HAP-1 (cell line): ENCODE data around the gene TIPIN.
"Not testable (repeated sequence)": the region's sequence is repeated elsewhere in the genome, so short reads cannot be mapped to it uniquely, and the experiment has no call there.

Source experiments
- DNase-seq, 2 experiments: peaks; one replicate each; pipeline ENCODE4 v3.0.0-alpha.2; 2016 to 2020; ENCODE audit warnings: low spot score in 2 of 2
- H3K27me3 ChIP-seq: fragments of 250-450 bp; sonication (Bioruptor Pico); 2 replicates; pipeline ENCODE4 v1.5.1; 2020; ENCODE audit warnings: low read depth, mild to moderate bottlenecking, moderate library complexity
- H3K36me3 ChIP-seq: fragments of 250-450 bp; sonication (Bioruptor Pico); replicated peaks from 2 replicates; pipeline ENCODE4 v1.5.1; 2020; ENCODE audit warnings: mild to moderate bottlenecking
- H3K4me1 ChIP-seq: fragments of 250-450 bp; sonication (Bioruptor Pico); 2 replicates; pipeline ENCODE4 v1.5.1; 2020; ENCODE audit warnings: mild to moderate bottlenecking
- H3K4me3 ChIP-seq: fragments of 250-450 bp; sonication (Bioruptor Pico); 2 replicates; pipeline ENCODE4 v1.5.1; 2020; ENCODE audit warnings: mild to moderate bottlenecking, moderate library complexity
- H3K9me3 ChIP-seq: fragments of 250-450 bp; sonication (Bioruptor Pico); 2 replicates; pipeline ENCODE4 v1.5.1; 2020; ENCODE audit warnings: mild to moderate bottlenecking, moderate library complexity
- in situ Hi-C: fragments of 300-500 bp; cut with MboI; formaldehyde crosslinking; loops from 3 replicates; pipeline ENCODE4 v1.14.3; 2020; ENCODE audit warnings: low sequenced_read_pairs, inconsistent platforms, mixed read lengths

The TIPIN gene

DNA sequence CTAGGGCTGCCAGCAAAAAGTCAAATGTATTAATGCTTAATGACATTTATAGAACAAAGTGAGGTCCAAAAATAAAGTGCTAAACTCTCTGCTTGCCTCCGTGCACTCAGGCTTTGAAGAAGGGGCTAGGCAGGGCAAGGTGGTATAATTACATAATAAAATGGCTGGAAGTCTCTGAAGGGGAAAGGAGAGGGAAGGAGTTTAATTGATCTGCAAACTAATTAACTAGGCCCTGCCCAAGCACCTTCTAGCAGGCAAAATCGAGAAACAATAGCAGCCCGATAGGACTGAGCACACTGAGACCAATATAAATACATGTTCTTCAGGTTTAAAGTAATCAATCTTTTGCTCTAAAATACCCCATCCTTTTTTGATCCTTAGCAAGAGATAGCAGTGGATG is 50.1 kb downstream of the TIPIN start:
- in situ Hi-C loops, result no loop called here
- H3K4me3 ChIP-seq, result no peak overlapping the region
- H3K4me1 ChIP-seq, result peaks cover 8% of the 10 kb centered on the region
- H3K27me3 ChIP-seq, result no peaks in the 10 kb centered on the region
- H3K36me3 ChIP-seq, result peaks cover 19% of the 10 kb centered on the region
- DNase-seq, result no peak
- H3K9me3 ChIP-seq, result no peaks in the 10 kb centered on the region; the same call in 1 of the 2 replicates

DNA sequence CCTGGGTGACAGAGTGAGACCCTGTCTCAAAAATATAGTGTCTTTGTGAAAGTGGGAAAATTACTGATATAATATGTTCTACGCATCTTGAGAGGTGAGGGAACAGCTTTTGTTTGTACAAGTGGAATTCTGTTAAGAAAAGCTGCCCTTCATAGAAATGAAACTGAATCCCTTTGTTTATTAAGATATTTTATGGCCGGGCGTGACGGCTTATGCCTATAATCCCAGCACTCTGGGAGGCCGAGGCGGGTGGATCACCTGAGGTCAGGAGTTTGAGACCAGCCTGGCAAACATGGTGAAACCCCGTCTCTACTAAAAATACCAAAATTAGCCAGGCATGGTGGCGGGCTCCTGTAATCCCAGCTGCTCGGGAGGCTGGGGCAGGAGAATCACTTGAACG is 52.1 kb downstream of the TIPIN start:
- peaks cover 10% of the 10 kb centered on the region for H3K36me3 ChIP-seq
- DNase-seq, result peak; percentile 75 to 89
- H3K27me3 ChIP-seq, H3K4me3 ChIP-seq, H3K4me1 ChIP-seq, H3K9me3 ChIP-seq, in situ Hi-C loops: not testable (repeated sequence)

DNA sequence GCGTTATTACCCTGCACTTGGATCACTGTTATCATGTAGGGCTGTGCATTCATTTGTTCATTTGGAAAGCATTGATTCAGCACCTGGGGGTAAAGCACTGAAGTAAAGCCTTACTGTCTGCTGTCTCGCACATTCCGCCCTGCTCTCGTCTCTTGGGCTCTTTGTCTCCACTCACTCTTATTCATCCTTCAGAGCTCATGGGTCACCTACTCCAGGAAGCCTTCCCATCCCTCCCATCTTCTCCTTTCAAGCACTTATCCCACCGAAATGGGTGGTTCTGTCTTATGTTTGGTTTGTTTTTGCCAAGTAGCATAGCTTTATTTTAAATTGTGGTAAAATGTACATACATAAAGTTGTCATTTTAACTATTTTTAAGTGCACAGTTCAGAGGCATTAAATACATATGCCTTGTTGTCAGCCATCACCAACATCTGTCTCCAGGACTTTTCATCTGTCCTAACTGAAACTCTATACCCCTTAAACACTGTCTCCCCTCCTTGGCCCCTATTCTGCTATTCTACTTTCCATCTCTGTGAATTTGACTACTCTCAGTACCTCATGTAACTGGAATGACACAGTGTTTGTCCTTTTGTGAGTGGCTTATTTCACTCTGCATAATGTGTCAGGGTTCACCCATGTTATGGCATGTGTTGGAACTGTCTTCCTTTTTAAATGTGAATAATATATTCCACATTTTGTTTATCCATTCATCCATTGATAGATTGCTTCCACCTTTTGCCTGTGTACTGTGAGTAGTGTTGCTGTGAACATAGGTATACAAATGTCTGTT is 53.8 kb downstream of the TIPIN start:
- Histone ChIP-seq H3K27me3 (no peaks in the 10 kb centered on the region), H3K9me3 (no peaks in the 10 kb centered on the region; the same call in 1 of the 2 replicates), H3K4me3 (no peak overlapping the region), H3K4me1 (peaks cover 18% of the 10 kb centered on the region), H3K36me3 (0 out of 2 replicates have a peak, but pooled peaks cover 6% of the 10 kb centered on the region)
- in situ Hi-C loops, result no loop called here
- no peak for DNase-seq

DNA sequence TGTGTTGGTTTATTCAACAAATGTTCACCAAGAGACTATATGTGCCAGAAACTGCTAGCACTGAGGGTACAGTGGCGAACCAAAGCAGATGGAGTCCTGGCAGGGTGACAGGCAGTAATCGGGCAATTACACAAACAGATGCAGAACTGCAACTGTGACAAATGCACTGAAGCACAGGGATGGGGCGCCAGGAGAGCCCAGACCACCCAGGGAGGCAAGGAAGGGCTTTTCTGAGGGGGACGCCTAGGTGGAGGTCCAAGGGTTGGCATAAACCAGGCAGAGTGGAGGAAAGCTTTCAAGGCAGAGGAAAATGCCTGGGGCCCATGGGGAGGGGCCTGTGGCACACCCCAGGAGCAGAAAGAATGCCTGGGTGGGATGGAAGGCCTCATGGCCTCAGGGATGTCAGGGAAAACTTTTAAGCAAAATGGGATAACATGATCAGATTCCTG is 57.7 kb downstream of the TIPIN start:
- Histone ChIP-seq H3K4me3 (no peak overlapping the region), H3K4me1 (peaks cover 42% of the 10 kb centered on the region), H3K27me3 (no peaks in the 10 kb centered on the region), H3K36me3 (no peaks in the 10 kb centered on the region), H3K9me3 (no peaks in the 10 kb centered on the region)
- in situ Hi-C loops, result no loop called here
- DNase-seq, result no peak

DNA sequence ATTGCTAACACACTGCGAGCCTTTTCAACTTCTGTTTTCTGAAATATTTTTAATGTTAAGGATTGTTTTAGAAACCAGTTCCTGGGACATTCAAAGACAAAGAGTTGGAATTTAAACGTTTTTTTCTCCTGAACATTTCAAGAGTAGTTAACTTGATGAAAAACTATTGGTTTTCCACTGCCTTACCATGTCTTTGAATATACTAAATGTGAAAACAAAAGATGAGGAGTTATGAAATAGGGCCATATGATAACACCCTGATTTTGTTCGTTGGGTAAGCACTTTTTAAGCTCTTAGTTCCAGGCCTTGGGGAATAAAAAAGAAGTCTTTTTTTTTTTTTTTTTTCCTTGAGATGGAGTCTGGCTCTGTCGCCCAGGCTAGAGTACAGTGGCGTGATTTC is 60.3 kb downstream of the TIPIN start:
- Histone ChIP-seq H3K27me3 (no peaks in the 10 kb centered on the region), H3K4me3 (no peak overlapping the region), H3K4me1 (peaks cover 55% of the 10 kb centered on the region), H3K36me3 (no peaks in the 10 kb centered on the region), H3K9me3 (no peaks in the 10 kb centered on the region)
- in situ Hi-C loops, result no loop called here
- DNase-seq, result no peak

DNA sequence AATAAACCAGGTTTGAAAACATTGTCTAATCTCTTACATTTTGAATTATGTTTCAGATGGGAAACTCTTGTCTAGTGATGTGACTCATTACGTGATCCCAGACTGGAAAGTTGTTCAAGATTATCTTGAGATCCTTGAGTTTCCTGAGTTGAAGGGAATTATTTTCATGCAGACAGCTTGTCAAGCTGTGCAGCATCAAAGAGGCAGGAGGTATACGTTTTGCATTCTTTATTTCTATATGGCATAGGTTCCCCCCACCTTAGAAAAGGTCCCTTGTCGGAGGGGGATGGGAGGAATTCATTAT is 61.6 kb downstream of the TIPIN start:
- H3K27me3 ChIP-seq, result no peaks in the 10 kb centered on the region
- DNase-seq, result peak in 1 of 2 experiments; percentile 69
- peaks cover 55% of the 10 kb centered on the region for H3K4me1 ChIP-seq
- in situ Hi-C loops, result no loop called here
- H3K36me3 ChIP-seq, result no peaks in the 10 kb centered on the region
- H3K9me3 ChIP-seq, result no peaks in the 10 kb centered on the region
- H3K4me3 ChIP-seq, result peak overlapping the region; percentile 40

DNA sequence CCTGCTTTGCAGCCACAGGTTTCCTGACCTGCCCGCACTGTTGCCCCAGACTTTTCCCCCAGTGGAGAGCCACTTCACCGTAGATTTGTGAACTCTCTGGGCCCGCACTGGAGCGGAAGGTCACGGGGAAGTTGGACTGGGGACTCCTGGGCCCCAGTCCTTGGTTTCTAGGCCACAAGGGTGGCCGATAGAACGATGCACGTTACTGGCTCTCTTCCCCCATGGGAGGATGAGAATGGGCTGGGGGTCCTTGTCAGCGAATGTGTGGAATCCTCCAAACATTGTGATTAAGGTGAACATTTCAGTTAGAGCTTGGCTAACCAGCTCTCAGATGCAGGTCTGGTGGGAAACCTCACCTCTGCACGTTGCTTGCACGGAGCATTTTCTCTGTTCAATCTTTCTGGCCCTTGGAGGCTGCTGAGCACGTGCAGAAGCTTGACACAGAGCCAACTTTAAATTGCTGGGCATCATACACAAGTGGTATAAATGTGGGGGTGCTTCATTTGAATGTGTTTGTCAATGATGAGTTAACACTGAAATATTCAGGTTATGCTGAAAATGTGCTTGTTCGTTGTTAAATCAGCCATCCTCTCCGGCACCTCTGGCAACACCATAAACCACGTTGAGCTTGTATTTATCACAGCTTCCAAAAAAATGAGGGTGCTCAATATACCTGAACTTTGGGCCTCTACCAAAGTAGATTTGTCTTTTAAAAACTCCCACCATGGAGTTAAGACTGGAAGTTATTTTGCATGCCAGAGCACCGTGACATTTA is 62.1 kb downstream of the TIPIN start:
- in situ Hi-C loops, result no loop called here
- peak; percentile 60 to 67 for DNase-seq
- peaks cover 55% of the 10 kb centered on the region for H3K4me1 ChIP-seq

DNA sequence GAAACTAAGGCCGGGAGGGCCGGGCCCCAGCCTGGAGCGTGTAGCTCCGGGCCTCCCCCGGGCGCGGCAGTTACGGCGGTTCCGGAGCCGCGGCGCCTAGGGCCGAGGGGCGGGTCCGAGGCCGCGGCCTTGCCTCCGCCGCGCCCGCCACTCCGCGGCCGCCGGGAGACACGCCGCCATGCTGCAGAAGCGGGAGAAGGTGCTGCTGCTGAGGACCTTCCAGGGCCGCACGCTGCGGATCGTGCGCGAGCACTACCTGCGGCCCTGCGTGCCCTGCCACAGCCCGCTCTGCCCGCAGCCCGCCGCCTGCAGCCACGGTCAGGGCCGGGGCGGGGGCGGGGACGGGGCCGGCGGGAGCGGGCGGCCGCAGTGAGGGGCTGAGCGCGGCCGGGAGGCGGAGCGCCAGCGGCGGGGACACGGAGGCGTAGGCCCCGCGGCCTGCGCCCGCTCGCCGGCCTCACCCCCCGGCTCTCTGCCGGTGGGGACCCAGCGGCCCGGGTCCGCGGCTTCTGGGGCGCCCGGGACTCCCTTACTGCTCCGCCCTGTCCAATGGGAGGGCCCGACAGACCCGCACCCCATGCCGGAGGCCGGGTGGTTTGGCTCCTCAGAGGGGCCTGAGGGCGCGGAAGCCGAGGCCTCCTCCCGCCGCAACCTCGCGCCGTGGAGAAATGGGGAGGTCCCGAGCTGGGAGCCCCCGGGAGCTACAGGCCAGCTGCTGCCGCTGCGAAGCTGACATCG is 62.9 kb downstream of the TIPIN start, which contains the start of gene DIS3L:
DIS3L (plus strand) TSS at position 150 of the 738 bp plus-strand sequence; CDS start at position 179, 29 bp downstream.
- peaks cover 51% of the 10 kb centered on the region for H3K4me1 ChIP-seq
- DNase-seq, result peak; percentile 69 to 80
- in situ Hi-C loops, result no loop called here
- H3K4me3 ChIP-seq, result peak within 1 kb of the TSS; percentile 40
- H3K27me3 ChIP-seq, result no peaks in the 10 kb centered on the region
- H3K36me3 ChIP-seq, result no peaks in the 10 kb centered on the region
- no peaks in the 10 kb centered on the region for H3K9me3 ChIP-seq

More for the DNA sequence above, 62.1 kb downstream of the TIPIN start:
- Histone ChIP-seq H3K9me3 (no peaks in the 10 kb centered on the region), H3K36me3 (no peaks in the 10 kb centered on the region), H3K4me3 (peak overlapping the region; percentile 40), H3K27me3 (no peaks in the 10 kb centered on the region)

DNA sequence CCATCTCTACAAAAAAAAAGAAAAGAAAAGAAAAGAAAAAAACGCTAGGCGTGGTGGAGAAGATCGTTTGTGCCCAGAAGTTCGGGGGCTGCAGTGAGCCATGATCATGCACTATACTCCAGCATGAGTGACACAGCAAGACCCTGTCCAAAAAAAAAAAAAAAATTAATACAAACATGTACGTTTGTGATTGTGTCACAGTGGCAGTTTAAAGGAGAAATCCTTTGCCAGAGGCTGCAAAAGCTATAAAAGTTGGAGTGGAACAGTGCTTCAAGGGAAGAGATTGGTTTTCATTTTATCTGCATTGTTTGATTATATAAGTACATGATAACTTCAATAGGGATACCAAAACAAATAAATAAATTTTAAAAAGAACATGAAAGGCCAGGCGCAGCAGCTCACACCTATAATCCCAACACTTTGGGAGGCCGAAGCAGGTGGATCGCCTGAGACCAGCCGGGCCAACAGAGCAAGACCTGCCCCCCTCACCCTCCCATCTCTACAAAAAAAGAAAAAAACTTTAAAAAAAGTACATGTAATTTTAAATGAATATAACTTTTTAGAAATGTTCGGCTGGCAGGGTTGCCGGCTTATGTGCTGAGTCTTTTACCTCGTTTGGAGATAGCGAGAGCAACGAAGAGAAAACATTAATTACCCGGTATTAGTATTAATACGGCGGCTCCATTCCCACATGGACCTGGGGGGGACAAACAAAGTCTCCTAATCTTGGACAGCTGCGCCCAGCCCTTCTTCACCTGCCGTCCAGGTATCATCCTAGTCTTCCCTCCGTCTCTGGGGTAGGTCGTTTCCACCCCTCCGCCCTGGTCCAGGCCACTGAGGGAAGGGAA is 63.7 kb downstream of the TIPIN start:
- Histone ChIP-seq H3K9me3 (no peaks in the 10 kb centered on the region), H3K27me3 (no peaks in the 10 kb centered on the region), H3K4me3 (peak overlapping the region; percentile 40), H3K36me3 (no peaks in the 10 kb centered on the region), H3K4me1 (peaks cover 46% of the 10 kb centered on the region)
- in situ Hi-C loops, result no loop called here
- DNase-seq, result peak; percentile 39 to 43

DNA sequence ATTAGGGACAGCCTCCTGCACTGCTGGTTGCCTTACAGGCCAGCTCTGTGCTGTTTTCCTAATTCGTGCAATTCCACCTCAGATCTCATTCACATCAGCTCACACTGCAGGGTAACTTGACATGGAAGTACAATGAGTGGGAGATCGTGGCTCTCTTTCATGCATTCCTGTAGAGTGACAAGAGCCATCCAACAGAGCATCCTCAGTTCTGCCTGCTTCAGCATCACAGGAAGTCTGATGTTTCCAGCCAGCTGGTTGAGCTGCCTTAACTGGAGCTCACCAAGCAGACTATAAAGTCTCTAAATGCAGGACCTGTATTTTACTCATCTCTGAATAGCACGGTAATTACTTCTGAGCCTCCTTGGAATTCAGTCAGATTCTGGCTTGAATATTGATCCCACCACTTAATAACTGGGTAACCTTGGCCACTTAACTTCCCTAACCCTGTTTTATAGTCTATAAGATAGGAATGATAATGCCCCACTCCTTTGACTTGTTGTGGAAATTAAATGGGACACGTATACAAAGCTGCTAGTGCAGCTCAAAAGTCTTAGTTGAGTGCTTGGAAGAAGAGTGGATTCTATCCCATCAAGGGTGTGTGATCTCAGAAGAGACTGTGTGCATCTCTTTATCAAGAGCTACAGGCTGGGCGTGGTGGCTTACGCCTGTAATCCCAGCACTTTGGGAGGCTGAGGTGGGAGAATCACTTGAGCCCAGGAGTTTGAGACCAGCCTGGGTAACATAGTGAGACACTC is 64.5 kb downstream of the TIPIN start:
- Histone ChIP-seq H3K4me3 (no peak overlapping the region), H3K9me3 (no peaks in the 10 kb centered on the region), H3K36me3 (no peaks in the 10 kb centered on the region), H3K4me1 (peaks cover 39% of the 10 kb centered on the region), H3K27me3 (no peaks in the 10 kb centered on the region)
- peak; percentile 45 to 55 for DNase-seq
- in situ Hi-C loops, result no loop called here

DNA sequence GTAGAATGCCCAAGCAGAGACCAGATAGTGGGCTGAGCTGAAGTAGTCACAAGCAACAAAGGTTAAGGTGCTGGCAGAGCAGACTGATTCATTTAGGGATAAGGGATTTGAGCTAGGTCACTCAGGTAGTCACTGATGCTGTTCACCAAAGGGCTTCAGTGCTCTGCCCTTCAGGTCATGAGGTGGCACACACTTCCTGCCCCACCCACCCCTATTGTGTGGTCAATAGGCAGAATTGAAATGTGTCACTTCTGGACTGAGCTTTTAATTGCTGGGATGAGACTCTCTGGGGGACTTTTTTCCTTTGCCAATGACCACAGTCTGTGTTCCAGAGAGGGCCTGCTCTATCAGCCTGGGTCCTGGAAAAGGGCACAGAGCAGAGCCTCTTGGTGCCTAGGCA is 66.0 kb downstream of the TIPIN start:
- in situ Hi-C loops, result no loop called here
- DNase-seq, result no peak
- Histone ChIP-seq H3K36me3 (no peaks in the 10 kb centered on the region), H3K9me3 (no peaks in the 10 kb centered on the region), H3K27me3 (no peaks in the 10 kb centered on the region), H3K4me3 (no peak overlapping the region), H3K4me1 (peaks cover 29% of the 10 kb centered on the region)

DNA sequence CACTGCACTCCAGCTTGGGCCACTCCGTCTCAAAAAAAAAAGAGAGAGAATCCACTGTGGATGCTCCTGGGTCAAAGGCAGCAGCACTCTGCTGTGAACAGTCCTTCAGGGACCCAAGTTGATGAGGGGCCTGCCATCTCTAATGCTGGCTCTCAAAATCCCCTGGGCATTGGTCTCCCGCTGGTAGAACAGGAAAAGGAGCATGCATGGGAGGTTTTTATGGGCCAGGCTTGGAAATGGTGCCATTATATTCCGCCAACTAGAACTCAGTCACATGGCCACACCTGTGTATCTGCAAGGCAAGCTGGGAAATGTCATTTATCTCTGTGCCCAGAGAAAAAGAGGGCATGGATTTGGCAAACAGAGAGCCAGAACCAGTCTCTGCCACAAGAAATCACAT is 66.5 kb downstream of the TIPIN start:
- H3K36me3 ChIP-seq, result no peaks in the 10 kb centered on the region
- peaks cover 24% of the 10 kb centered on the region for H3K4me1 ChIP-seq
- no peaks in the 10 kb centered on the region for H3K9me3 ChIP-seq
- H3K27me3 ChIP-seq, result no peaks in the 10 kb centered on the region
- in situ Hi-C loops, result no loop called here
- H3K4me3 ChIP-seq, result no peak overlapping the region
- no peak for DNase-seq
